Measurements from ENCODE around the gene TIPRL.
"Not testable (repeated sequence)": the region's sequence is repeated elsewhere in the genome, so short reads cannot be mapped to it uniquely, and the experiment has no call there.

The TIPRL gene

GRCh38 chr1:168178638-168179437, at the start of gene TIPRL:
TSS of gene TIPRL (plus strand) at chr1:168178962. CDS start at chr1:168179078, 116 bp downstream.
- peak; percentile 98 for DNase-seq

DNA sequence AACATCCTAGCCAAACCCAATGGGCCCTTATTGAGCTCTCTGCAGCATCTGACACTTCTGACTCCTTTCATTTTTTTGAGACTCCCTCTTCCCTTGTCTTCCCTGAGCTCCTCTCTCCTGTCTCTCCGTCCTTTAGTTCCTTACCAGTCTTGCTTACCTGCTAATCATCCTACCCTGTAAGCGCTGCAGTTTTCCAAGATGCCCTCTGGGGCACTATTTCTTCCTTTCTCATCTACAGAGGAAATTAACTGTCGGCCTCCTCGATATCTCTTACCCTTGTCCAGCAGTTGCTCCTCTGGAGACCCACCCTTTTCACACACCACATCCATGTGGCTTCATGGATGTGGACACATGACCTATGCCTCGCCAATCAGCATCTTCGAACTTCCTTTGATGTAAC, 48.8 kb upstream of the TIPRL start:
- no peak for DNase-seq

GRCh38 chr1:168134132-168134531, 44.6 kb upstream of the TIPRL start:
- no peak for DNase-seq

- DNase-seq, result no peak
Observed at GRCh38 chr1:168134642-168135041, 44.1 kb upstream of the TIPRL start.

- no peak for DNase-seq
Observed at GRCh38 chr1:168135116-168135920, 43.4 kb upstream of the TIPRL start.

DNA sequence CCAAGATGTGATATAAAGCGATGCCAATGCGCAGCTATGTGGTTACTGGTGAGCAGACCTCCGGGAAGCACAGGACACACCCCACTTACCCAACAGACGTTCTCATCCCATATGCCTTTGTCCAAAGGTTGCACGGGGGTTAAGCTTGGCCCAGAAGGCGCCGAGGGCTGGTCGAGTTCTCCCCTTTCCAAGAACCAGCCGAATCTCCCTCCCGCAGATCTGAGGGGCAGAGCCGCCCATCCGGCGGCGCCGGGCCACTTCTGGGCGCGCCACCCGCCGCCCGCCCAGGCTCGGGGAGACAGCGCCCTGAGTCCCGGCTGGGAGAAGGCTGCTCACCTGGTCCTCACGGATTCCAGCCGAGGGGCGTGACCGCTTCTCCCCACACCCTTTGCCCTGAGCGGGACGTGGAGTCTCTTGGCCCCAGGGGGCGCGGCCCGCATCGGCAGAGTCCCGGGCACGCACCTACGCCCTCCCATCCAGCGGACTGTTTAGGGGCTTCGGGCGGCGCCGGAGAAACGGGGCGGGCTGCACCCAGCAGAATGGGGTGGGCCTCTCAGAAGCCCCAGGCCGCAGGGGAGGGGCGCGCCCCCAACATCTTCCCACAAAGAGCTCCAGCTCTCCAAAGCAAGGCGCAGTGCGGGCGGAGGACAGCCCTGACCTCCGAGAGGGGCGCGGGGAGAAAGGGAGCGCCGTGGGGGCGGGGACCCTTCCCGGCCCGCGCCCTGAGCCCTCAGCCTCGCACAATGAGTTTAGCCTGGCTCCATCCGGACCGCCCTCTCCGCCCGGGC, 42.6 kb upstream of the TIPRL start:
- no peak for DNase-seq

- DNase-seq, result peak; percentile 20
Observed at GRCh38 chr1:168136709-168137514, 41.9 kb upstream of the TIPRL start, which contains the start of gene GPR161. TSS of gene GPR161 (minus strand) at chr1:168136930. CDS start at chr1:168104850, 32,080 bp downstream.

- no peak for DNase-seq
Observed at GRCh38 chr1:168137515-168137821, 41.3 kb upstream of the TIPRL start.

GRCh38 chr1:168138134-168138533, 40.6 kb upstream of the TIPRL start:
- DNase-seq, result no peak

DNA sequence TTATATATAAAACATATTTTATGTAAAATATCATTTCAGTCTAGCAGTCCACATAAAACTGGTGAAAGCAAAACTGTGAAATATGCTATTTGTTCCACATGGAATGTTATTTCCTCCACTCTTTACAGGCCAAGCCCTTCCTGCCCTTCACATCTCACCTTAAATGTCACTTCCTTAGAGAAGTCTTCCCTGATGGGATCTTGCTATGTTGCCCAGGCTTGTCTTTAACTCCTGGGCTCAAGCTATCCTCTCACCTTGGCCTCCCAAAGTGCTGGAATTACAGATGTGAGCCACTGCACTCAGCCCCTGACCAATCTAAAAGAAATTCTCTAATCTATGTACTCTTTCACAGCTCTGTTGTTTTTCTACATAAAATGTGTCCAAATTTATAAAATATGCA, 39.7 kb upstream of the TIPRL start:
- no peak for DNase-seq

DNA sequence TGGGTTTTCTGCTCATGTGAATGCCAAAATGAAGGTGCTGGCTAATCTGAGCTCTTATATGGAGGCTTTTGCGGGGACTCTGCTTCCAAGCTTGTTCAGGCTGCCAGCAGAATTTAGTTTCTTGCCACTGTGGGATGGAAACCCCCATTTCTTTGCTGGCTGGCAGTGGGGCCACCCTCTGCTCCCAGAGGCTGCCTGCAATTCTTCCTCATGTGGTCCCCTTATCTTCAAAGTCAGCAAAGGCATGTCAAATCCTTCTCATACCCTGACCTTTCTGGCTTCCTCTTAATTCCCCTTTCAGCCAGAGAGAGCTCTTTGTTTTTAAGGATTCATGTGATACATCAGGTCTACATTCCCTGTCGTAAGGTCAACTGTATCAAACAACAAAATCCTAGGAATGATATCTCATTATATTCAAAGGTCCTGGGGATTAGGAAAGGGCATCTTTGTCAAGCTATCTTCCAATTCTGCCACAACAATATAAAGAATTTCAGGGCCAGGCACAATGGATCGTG, 36.8 kb upstream of the TIPRL start:
- no peak for DNase-seq

GRCh38 chr1:168145184-168146159, 33.3 kb upstream of the TIPRL start:
- peak; percentile 87 for DNase-seq

- DNase-seq, result no peak
Observed at GRCh38 chr1:168146160-168146539, 32.6 kb upstream of the TIPRL start.

GRCh38 chr1:168146626-168147025, 32.1 kb upstream of the TIPRL start:
- DNase-seq, result no peak

DNA sequence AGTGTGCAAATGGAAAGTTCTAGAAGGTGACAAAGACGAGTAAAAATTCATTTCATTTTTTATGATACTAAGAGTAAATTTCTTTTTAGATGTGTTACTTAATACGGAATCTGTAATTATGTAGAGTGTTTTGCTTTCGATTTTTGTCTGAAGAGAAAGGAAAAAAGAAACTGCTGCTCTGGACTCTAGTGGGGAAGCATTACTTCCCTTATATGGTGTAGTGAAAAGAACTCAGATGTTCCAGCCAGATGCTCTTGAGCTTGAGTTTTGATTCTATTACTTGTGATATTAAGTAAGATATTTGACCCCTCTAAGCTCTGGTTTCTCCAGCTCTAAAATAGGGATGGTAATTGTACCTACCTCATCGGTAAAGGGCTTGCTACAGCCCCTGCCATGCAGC, 29.8 kb upstream of the TIPRL start:
- no peak for DNase-seq

- no peak for DNase-seq
Observed at GRCh38 chr1:168150283-168150682, 28.5 kb upstream of the TIPRL start.

DNA sequence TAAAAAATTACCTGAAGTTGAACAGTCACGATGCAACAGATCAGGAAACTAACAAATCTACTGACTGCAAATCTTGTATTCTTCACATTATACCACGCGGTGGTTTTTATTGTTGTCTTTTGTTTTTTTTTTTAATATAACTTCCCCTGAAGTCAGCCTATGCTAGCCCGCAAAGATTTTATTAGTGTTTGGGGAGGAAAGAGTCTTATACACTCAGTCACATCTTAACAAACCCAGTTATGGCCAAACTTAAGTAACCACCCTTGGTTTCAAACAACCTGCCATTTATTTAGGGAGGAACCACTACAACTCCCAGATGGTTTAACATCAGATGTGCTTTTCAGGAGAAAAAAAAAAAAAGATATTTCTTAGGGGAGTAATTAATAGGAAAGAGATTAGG, 26.8 kb upstream of the TIPRL start:
- no peak for DNase-seq

DNA sequence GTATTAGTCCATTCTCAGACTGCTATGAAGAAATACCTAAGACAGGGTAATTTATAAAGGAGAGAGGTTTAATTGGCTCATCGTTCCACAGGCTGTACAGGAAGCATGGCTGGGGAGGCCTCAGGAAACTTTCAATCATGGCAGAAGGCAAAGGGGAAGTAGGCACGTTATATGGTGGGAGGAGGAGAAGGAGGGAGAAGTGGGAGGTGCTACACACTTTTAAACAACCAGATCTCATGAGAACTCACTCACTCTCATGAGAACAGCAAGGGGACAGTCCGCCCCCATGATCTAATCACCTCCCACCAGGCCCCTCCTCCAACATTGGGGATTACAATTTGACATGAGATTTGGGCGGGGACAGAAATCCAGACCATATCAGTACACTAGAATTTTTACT, 24.1 kb upstream of the TIPRL start:
- DNase-seq, result not testable (repeated sequence)

- no peak for DNase-seq
Observed at GRCh38 chr1:168155910-168156309, 22.9 kb upstream of the TIPRL start.

GRCh38 chr1:168157638-168158037, 21.1 kb upstream of the TIPRL start:
- DNase-seq, result no peak

- DNase-seq, result no peak
Observed at GRCh38 chr1:168159251-168159650, 19.5 kb upstream of the TIPRL start.
